Stimulated activated CD4-positive, alpha-beta T cell treated with anti-CD3 and anti-CD28 coated beads, Interleukin-4, amount 100 ng/mL, for 4 hours (primary cell): ENCODE data around the gene CCDC12.
A peak's percentile ranks its signal among the peaks of the same experiment; 100 is the strongest.

Experiments used
- DNase-seq, 2 experiments: peaks; one replicate each; pipeline ENCODE4 v3.0.0-alpha.2; 2020

The CCDC12 gene

GRCh38 chr3:47007482-47008233, 31.1 kb upstream of the CCDC12 start:
- no peak for DNase-seq

GRCh38 chr3:47007001-47007400, 30.5 kb upstream of the CCDC12 start:
- no peak for DNase-seq

- DNase-seq: no peak
Measured at GRCh38 chr3:47006145-47006651, 29.7 kb upstream of the CCDC12 start.

GRCh38 chr3:47005212-47006144, 28.9 kb upstream of the CCDC12 start:
- DNase-seq: no peak

GRCh38 chr3:47004369-47005211, 28.0 kb upstream of the CCDC12 start:
- DNase-seq: no peak

GRCh38 chr3:47003461-47004368, 27.2 kb upstream of the CCDC12 start:
- DNase-seq: no peak

GRCh38 chr3:47003056-47003410, 26.5 kb upstream of the CCDC12 start:
- no peak for DNase-seq

- DNase-seq: no peak
Measured at GRCh38 chr3:47002171-47003055, 25.9 kb upstream of the CCDC12 start.

- DNase-seq: no peak
Measured at GRCh38 chr3:47001731-47002170, 25.2 kb upstream of the CCDC12 start.

- DNase-seq: no peak
Measured at GRCh38 chr3:47000922-47001730, 24.6 kb upstream of the CCDC12 start.

- no peak for DNase-seq
Measured at GRCh38 chr3:47000198-47000815, 23.8 kb upstream of the CCDC12 start.

GRCh38 chr3:46999516-47000197, 23.1 kb upstream of the CCDC12 start:
- DNase-seq: no peak

- DNase-seq: no peak
Measured at GRCh38 chr3:46998852-46999515, 22.4 kb upstream of the CCDC12 start.

GRCh38 chr3:46998121-46998851, 21.7 kb upstream of the CCDC12 start:
- DNase-seq: peak; percentile 70 to 76

- DNase-seq: no peak
Measured at GRCh38 chr3:46997453-46998091, 21.0 kb upstream of the CCDC12 start.

GRCh38 chr3:46996689-46997452, 20.3 kb upstream of the CCDC12 start:
- no peak for DNase-seq
